Upper lobe of left lung (tissue), 6 donors: ENCODE data around the gene TAF8. TPM values are rescaled to one million over a fixed set of nuclear protein-coding genes. Genes with fewer than 3 reads are reported as not detected.
A peak's percentile ranks its signal among the peaks of the same experiment; 100 is the strongest.
"Not testable (repeated sequence)": the region's sequence is repeated elsewhere in the genome, so short reads cannot be mapped to it uniquely, and the experiment has no call there.

Source experiments
- ATAC-seq, 2 donors: fragments of 200-7000 bp; cut with Tn5 transposase; one replicate each; pipeline ENCODE4 v1.9.1; 2022; ENCODE audit warnings: mild to moderate bottlenecking in 2 of 2, moderate library complexity in 2 of 2; ENCODE audit not compliant: low FRiP score in 2 of 2
- DNase-seq, 2 donors: peaks; one replicate each; pipeline ENCODE4 v3.0.0-alpha.2; 2019 to 2020
- H3K27ac ChIP-seq, 4 donors: fragments of 200-600 bp; sonication (generic); one replicate each; pipeline ENCODE4 v1.5.1; 2016 to 2019
- H3K27me3 ChIP-seq, 4 donors: fragments of 200-600 bp; sonication (generic); one replicate each; pipeline ENCODE4 v1.5.1; 2017 to 2019
- H3K36me3 ChIP-seq, 4 donors: fragments of 200-600 bp; sonication (generic); one replicate each; pipeline ENCODE4 v1.5.1; 2016 to 2019
- H3K4me1 ChIP-seq, 4 donors: fragments of 200-600 bp; sonication (generic); one replicate each; pipeline ENCODE4 v1.5.1; 2018 to 2019
- H3K4me3 ChIP-seq, 4 donors: fragments of 200-600 bp; sonication (generic); one replicate each; pipeline ENCODE4 v1.5.1; 2017 to 2019; ENCODE audit warnings: mild to moderate bottlenecking in 2 of 4, moderate library complexity in 1 of 4
- H3K9me3 ChIP-seq, 4 donors: fragments of 200-600 bp; sonication (generic); one replicate each; pipeline ENCODE4 v1.5.1; 2018 to 2019
- EP300 ChIP-seq, 4 donors: sonication (generic); formaldehyde crosslinking; IDR thresholded peaks; one replicate each; pipeline ENCODE4 v1.5.1; 2017; ENCODE audit warnings: antibody characterized with exemption in 4 of 4, control low read depth in 2 of 4
- POLR2A ChIP-seq, 4 donors: fragments of 450-650 bp; IDR thresholded peaks; one replicate each; pipeline ENCODE4 v1.5.1; 2016 to 2017; ENCODE audit warnings: antibody characterized with exemption in 4 of 4, mild to moderate bottlenecking in 2 of 4
- POLR2AphosphoS5 ChIP-seq, 2 donors: sonication (generic); formaldehyde crosslinking; IDR thresholded peaks; one replicate each; pipeline ENCODE4 v1.5.1; 2017; ENCODE audit warnings: antibody characterized with exemption in 2 of 2
- WGBS, 2 donors: methylation state at CpG; one replicate each; pipeline ENCODE4 v1.1.5; 2017 to 2018; 5-methylcytosine and 5-hydroxymethylcytosine counted together
- total RNA-seq, 6 donors: library from RNA; depleted of rRNA in 4 of 6; stranded (reverse); fragments of >200 nt in 4 of 6; gene quantifications; one replicate each; pipeline versions ENCODE4 v1.1.0 to v1.2.1, GENCODE V29; 2016 to 2021
- TF ChIP-seq, protein P1 (sequence below), 6 experiments: fragments of 450-650 bp in 4 of 6; fragments of 200-600 bp in 2 of 6; sonication (generic) in 2 of 6; IDR thresholded peaks; one replicate each; pipeline ENCODE4 v1.5.1; 2016 to 2019; ENCODE audit warnings: antibody characterized with exemption in 6 of 6
- donor health status: DM: no; HTN: no; CAD: no; lungs with moderate emphysema.
- donor health status: DM: no; HTN: yes; CAD: no; lungs with severe emphysema.

Gene TAF8, protein sequence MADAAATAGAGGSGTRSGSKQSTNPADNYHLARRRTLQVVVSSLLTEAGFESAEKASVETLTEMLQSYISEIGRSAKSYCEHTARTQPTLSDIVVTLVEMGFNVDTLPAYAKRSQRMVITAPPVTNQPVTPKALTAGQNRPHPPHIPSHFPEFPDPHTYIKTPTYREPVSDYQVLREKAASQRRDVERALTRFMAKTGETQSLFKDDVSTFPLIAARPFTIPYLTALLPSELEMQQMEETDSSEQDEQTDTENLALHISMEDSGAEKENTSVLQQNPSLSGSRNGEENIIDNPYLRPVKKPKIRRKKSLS
- total RNA-seq, result 10 to 100 TPM; 23.0 to 67.1 (median 34.4) TPM

DNA sequence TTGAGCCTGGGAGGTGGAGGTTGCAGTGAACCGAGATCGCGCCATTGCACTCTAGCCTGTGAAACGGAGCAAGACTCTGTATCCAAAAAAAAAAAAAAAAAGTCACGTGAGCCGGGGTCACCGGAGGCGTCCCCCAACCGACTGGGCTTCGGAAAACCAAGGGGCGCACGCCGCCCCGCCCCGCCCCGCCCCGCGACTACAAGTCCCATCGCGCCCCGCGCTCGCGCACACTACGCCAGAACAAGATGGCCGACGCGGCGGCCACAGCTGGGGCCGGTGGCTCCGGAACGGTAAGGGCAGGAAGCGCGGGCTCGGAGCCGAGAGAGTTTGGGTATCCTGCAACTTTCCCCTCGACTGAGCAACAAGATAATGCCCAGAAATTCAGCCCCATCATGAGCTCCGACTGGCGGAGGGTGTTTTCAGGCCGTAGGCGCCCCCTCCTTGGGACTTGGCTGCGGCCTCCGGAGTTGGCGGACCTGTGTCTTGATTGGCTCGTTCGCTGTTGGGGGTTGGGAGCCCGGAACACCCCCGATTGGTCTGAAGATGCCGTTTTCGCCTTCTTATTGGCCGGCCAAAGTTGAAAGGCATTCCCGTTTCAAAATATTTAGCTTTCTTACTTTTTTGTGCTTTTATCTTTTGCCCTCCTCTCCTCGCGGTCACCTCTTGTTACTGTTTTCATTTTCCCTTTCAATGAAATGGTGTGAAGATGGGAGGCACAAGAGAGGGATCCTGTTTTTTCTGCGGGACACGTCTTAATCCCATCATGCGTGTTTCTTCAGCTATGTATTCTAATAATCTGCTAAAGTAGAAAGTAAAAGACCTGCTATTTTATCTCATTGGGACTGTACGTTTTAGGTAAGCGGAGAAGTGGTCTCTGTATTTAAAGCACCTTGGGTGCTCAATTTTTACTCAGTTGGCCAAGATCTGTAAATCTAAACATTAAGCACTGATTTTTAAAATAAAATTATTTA lies at the start of gene TAF8:
Gene TAF8 (plus strand): TSS at position 228 of the 971 bp plus-strand sequence. CDS start 18 bp downstream, at position 246.
- TF ChIP-seq POLR2AphosphoS5 (IDR thresholded peaks at IDR 0.05) (peak; percentile 83 to 84), POLR2A (IDR thresholded peaks at IDR 0.05) (peak; percentile 68 to 95 (median 81)), EP300 (IDR thresholded peaks at IDR 0.05) (peak in 1 of 4 donors; percentile 49)
- TF ChIP-seq, protein P1, sequence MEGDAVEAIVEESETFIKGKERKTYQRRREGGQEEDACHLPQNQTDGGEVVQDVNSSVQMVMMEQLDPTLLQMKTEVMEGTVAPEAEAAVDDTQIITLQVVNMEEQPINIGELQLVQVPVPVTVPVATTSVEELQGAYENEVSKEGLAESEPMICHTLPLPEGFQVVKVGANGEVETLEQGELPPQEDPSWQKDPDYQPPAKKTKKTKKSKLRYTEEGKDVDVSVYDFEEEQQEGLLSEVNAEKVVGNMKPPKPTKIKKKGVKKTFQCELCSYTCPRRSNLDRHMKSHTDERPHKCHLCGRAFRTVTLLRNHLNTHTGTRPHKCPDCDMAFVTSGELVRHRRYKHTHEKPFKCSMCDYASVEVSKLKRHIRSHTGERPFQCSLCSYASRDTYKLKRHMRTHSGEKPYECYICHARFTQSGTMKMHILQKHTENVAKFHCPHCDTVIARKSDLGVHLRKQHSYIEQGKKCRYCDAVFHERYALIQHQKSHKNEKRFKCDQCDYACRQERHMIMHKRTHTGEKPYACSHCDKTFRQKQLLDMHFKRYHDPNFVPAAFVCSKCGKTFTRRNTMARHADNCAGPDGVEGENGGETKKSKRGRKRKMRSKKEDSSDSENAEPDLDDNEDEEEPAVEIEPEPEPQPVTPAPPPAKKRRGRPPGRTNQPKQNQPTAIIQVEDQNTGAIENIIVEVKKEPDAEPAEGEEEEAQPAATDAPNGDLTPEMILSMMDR (IDR thresholded peaks at IDR 0.05), result peak in 1 of 6 experiments; percentile 30
- H3K9me3 ChIP-seq, result no peaks in the 10 kb centered on the region
- DNase-seq (peak; percentile 94 to 97), ATAC-seq (peak; percentile 91 to 92)
- no peaks in the 10 kb centered on the region for H3K27me3 ChIP-seq
- peak within 1 kb of the TSS; percentile 33 to 92 (median 80) for H3K4me3 ChIP-seq
- H3K4me1 ChIP-seq, result peaks cover 42 to 65% (median 48%) of the 10 kb centered on the region in 4 donors
- peaks cover 3 to 34% (median 21%) of the 10 kb centered on the region in 4 donors for H3K36me3 ChIP-seq
- WGBS, 2 donors, result 1% methylated on average over 59 of the region's 59 CpGs
- H3K27ac ChIP-seq, result peak within 1 kb of the TSS; percentile 86 to 98 (median 90)

DNA sequence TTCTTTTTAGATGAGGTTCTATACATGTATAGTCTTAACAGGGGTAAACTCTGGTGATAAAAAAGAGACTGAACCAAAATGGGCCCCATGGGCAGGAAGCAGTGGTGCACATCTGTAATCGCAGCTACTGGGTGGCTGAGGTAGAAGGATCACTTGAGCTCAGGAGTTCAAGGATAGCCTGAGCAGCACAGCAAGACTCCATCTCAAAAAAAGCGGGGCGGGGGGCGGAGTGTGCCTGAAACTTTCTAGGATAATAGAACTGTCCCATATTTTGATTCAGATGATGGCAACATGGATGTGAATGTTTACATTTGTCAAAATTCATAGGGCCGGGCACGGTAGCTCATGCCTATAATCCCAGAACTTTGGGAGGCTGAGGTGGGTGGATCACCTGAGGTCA lies 48.8 kb upstream of the TAF8 start:
- Histone ChIP-seq H3K4me1 (no peaks in the 10 kb centered on the region), H3K9me3 (no peaks in the 10 kb centered on the region), H3K4me3 (no peak overlapping the region), H3K36me3 (peaks cover 0 to 19% (median 8%) of the 10 kb centered on the region in 4 donors), H3K27me3 (no peaks in the 10 kb centered on the region), H3K27ac (no peak overlapping the region)
- no peak for DNase-seq
- TF ChIP-seq POLR2AphosphoS5 (IDR thresholded peaks at IDR 0.05) (no peak), POLR2A (IDR thresholded peaks at IDR 0.05) (no peak)
- TF ChIP-seq, protein P1 (IDR thresholded peaks at IDR 0.05), result no peak
- no peak for ATAC-seq
- WGBS, 2 donors, result 97 to 98% methylated on average over 6 of the region's 6 CpGs

DNA sequence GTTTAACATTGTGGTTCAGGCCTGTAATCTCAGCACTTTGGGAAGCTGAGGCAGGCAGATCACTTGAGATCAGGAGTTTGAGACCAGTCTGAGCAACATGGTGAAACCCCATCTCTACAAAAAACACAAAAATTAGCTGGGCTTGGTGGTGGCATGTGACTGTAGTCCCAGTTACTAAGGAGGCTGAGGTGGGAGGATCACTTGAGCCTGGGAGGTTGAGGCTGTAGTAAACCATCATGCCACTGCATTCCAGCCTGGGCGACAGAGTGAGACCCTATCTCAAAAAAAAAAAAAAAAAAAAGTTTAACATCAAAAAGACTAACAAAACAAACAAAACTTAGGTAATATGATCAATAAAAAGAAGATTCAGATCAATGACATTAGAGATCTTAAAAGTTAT lies 46.7 kb upstream of the TAF8 start:
- H3K27ac ChIP-seq, H3K27me3 ChIP-seq, DNase-seq, H3K9me3 ChIP-seq, H3K4me3 ChIP-seq, ATAC-seq: not testable (repeated sequence)
- H3K36me3 ChIP-seq, result peaks cover 0 to 13% (median 8%) of the 10 kb centered on the region in 4 donors
- H3K4me1 ChIP-seq, result peaks cover 0 to 17% (median 12%) of the 10 kb centered on the region in 4 donors
- 93 to 100% methylated on average over 1 of the region's 1 CpG for WGBS, 2 donors

DNA sequence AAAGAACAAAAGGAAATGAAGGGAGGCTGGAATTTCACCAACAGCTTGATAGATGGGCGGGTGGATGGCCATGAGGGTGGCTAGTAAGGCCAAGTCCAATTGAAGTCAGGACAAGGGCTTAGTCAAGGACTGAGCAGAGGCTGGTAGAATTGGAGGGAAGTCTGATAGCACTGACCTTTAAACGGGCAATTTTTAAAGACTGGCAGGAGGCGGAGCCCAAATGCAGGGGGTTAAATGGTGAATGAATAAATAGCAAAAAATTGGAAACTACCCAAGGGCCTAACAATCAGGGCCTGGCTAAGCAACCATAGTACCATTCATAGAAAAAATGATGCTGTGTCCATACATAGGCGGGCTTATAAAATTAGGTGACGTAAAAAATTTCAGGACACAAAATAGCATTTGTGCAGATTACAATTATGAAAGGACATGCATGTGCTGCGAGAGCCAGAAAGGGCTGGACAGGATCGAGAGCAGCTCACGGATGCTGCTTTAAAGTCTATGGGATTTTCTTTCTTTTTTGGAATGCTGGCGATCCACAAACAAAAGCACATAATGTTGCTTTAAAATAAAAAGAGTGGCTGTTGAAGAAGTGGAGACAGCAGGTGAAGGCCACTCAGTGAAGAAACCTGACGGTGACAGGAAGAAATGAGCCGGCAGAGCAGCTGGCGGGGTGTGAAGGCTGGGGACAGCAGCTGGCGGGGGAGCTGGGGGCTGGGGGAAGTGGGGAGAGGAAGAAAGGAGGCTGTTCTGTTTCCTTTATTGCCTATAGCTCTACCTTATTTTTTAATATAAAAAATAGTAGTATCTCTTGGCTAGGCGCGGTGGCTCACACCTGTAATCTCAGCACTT lies 42.8 kb upstream of the TAF8 start:
- Histone ChIP-seq H3K27me3 (no peaks in the 10 kb centered on the region), H3K4me1 (peaks cover 21 to 55% (median 36%) of the 10 kb centered on the region in 4 donors), H3K9me3 (no peaks in the 10 kb centered on the region), H3K27ac (peak overlapping the region in 3 of 4 donors; percentile 22 to 64 (median 56)), H3K36me3 (peaks cover 0 to 12% (median 6%) of the 10 kb centered on the region in 4 donors), H3K4me3 (no peak overlapping the region)
- TF ChIP-seq EP300 (IDR thresholded peaks at IDR 0.05), result no peak
- TF ChIP-seq, protein P1 (IDR thresholded peaks at IDR 0.05), result no peak
- TF ChIP-seq POLR2A (IDR thresholded peaks at IDR 0.05), result no peak
- TF ChIP-seq POLR2AphosphoS5 (IDR thresholded peaks at IDR 0.05), result no peak
- WGBS, 2 donors, result 59 to 67% methylated on average over 15 of the region's 15 CpGs
- no peak for ATAC-seq
- no peak for DNase-seq

DNA sequence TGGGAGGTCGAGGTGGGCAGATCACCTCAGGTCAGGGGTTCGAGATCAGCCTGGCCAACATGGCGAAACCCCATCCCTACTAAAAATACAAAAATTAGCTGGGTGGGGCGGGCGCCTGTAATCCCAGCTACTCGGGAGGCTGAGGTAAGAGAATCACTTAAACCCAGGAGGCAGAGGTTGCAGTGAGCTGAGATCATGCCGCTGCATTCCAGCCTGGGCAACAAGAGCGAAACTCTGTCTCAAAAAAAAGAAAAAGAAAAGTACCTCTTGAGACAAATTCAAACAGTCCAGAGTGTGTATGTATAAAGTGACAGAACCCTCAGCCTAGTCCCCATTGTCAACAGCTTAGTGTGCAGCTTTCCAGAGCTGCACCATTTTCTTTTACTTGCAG lies 42.2 kb upstream of the TAF8 start:
- ATAC-seq, result peak; percentile 27 to 86
- peak overlapping the region in 3 of 4 donors; percentile 22 to 70 (median 56) for H3K27ac ChIP-seq

More for the DNA sequence above, 42.2 kb upstream of the TAF8 start:
- WGBS, 2 donors, result 68 to 69% methylated on average over 8 of the region's 8 CpGs
- peak in 1 of 2 donors; percentile 53 for DNase-seq
- peaks cover 21 to 55% (median 36%) of the 10 kb centered on the region in 4 donors for H3K4me1 ChIP-seq
- H3K36me3 ChIP-seq, H3K9me3 ChIP-seq, H3K4me3 ChIP-seq, H3K27me3 ChIP-seq: not testable (repeated sequence)
